Natural killer cell (primary cell): ENCODE results near the gene FAF1. TPM values are rescaled to one million over a fixed set of nuclear protein-coding genes. Genes with fewer than 3 reads are reported as not detected.

Experiments
- ATAC-seq, 3 donors: fragments of 150-1000 bp in 2 of 3; fragments of 200-7000 bp in 1 of 3; cut with Tn5 transposase; 1 replicate in 1 of 3; 2 replicates in 2 of 3; pipeline ENCODE4 v1.10.0; 2021; ENCODE audit warnings: mild to moderate bottlenecking in 2 of 3, moderate library complexity in 2 of 3
- DNase-seq, 2 donors: peaks; one replicate each; pipeline versions ENCODE4 v3.0.0 to v3.0.0-alpha.2; 2013 to 2021; ENCODE audit warnings: mixed read lengths in 1 of 2
- H3K27ac ChIP-seq: one replicate; pipeline ENCODE4 v1.5.1; 2013; ENCODE audit warnings: mild to moderate bottlenecking, low read length
- H3K27me3 ChIP-seq: one replicate; pipeline ENCODE4 v1.6.1; 2013; ENCODE audit warnings: low read length; ENCODE audit not compliant: control insufficient read depth, insufficient read depth
- H3K36me3 ChIP-seq: one replicate; pipeline ENCODE4 v1.6.1; 2013; ENCODE audit warnings: low read length; ENCODE audit not compliant: control insufficient read depth, insufficient read depth
- H3K4me1 ChIP-seq: one replicate; pipeline ENCODE4 v1.6.1; 2013; ENCODE audit warnings: low read length; ENCODE audit not compliant: control insufficient read depth, insufficient read depth
- H3K4me3 ChIP-seq: one replicate; pipeline ENCODE4 v1.5.1; 2013; ENCODE audit warnings: low read length
- H3K9me3 ChIP-seq: one replicate; pipeline ENCODE4 v1.6.1; 2013; ENCODE audit warnings: low read length; ENCODE audit not compliant: control insufficient read depth, insufficient read depth
- H3K27ac Mint-ChIP-seq, 2 donors: one replicate each; pipeline ENCODE4 v1.8.0; 2022; ENCODE audit warnings: mild to moderate bottlenecking in 2 of 2, mixed read lengths in 2 of 2, moderate library complexity in 1 of 2
- H3K27me3 Mint-ChIP-seq, 2 donors: one replicate each; pipeline ENCODE4 v1.8.0; 2022; ENCODE audit warnings: low read depth in 2 of 2, mixed read lengths in 2 of 2
- H3K36me3 Mint-ChIP-seq: one replicate; pipeline ENCODE4 v1.8.0; 2022; ENCODE audit warnings: mixed read lengths
- H3K4me1 Mint-ChIP-seq, 2 donors: one replicate each; pipeline ENCODE4 v1.8.0; 2022; ENCODE audit warnings: mixed read lengths in 2 of 2
- H3K4me3 Mint-ChIP-seq: one replicate; pipeline ENCODE4 v1.8.0; 2022; ENCODE audit warnings: mild to moderate bottlenecking, moderate library complexity, mixed read lengths
- H3K9me3 Mint-ChIP-seq, 2 donors: one replicate each; pipeline ENCODE4 v1.8.0; 2022; ENCODE audit warnings: mixed read lengths in 2 of 2
- WGBS: methylation state at CpG from one replicate; pipeline ENCODE4 v1.1.7; 2013; ENCODE audit warnings: missing lambda C conversion rate; ENCODE audit not compliant: insufficient coverage; 5-methylcytosine and 5-hydroxymethylcytosine counted together
- intact Hi-C: fragments of 100-400 bp; cut with micrococcal nuclease; formaldehyde crosslinking; loops from one replicate; pipeline ENCODE4 v1.14.2; 2022
- total RNA-seq, 4 donors: library from RNA; stranded (reverse); fragments of 120-200 nt in 1 of 4; gene quantifications; one replicate each; pipeline versions ENCODE4 v1.2.3 to v1.2.4, GENCODE V29; 2013 to 2022
- TF ChIP-seq, protein P1 (sequence below): fragments of 200-600 bp; IDR thresholded peaks from one replicate; pipeline ENCODE4 v1.8.0; 2022; ENCODE audit warnings: antibody characterized with exemption

Gene FAF1
- total RNA-seq, 3 donors from 2014 or later (not counting 1 experiment from before 2014, with no cell fraction given): 56.8 to 59.7 (median 57.2) TPM

DNA sequence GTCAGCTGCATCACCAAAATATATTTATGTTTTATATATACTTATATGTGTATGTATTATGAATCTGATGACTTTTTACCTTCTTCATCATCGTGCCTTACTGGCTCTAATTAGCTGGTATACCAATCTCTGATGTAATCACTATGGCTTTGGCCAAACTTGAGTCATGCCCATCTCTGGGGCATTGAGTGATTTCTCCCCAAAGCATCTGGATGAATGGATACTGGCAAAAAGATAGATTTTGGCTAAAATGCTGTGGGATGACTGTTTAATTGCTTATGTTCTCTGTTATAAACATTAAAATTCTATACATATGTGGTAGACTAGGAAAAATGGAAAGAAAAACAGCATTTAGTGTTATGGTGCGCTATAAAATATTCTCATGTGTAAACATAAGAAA is 29.6 kb upstream of the FAF1 start:
- H3K27ac ChIP-seq: no peak overlapping the region
- DNase-seq (no peak), ATAC-seq (no peak)
- no peak overlapping the region for H3K27ac Mint-ChIP-seq
- WGBS: no CpG with 5 or more reads among the region's 2 CpGs
- no peaks in the 10 kb centered on the region for H3K36me3 ChIP-seq
- intact Hi-C loops: no loop called here
- no peak overlapping the region for H3K4me3 Mint-ChIP-seq
- no peaks in the 10 kb centered on the region for H3K36me3 Mint-ChIP-seq
- no peak overlapping the region for H3K4me3 ChIP-seq
- H3K27me3 ChIP-seq: no peaks in the 10 kb centered on the region
- H3K27me3 Mint-ChIP-seq: no peaks in the 10 kb centered on the region
- H3K4me1 Mint-ChIP-seq: no peaks in the 10 kb centered on the region
- H3K4me1 ChIP-seq: no peaks in the 10 kb centered on the region
- TF ChIP-seq, protein P1, sequence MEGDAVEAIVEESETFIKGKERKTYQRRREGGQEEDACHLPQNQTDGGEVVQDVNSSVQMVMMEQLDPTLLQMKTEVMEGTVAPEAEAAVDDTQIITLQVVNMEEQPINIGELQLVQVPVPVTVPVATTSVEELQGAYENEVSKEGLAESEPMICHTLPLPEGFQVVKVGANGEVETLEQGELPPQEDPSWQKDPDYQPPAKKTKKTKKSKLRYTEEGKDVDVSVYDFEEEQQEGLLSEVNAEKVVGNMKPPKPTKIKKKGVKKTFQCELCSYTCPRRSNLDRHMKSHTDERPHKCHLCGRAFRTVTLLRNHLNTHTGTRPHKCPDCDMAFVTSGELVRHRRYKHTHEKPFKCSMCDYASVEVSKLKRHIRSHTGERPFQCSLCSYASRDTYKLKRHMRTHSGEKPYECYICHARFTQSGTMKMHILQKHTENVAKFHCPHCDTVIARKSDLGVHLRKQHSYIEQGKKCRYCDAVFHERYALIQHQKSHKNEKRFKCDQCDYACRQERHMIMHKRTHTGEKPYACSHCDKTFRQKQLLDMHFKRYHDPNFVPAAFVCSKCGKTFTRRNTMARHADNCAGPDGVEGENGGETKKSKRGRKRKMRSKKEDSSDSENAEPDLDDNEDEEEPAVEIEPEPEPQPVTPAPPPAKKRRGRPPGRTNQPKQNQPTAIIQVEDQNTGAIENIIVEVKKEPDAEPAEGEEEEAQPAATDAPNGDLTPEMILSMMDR: no peak
- no peaks in the 10 kb centered on the region for H3K9me3 Mint-ChIP-seq
- no peaks in the 10 kb centered on the region for H3K9me3 ChIP-seq

DNA sequence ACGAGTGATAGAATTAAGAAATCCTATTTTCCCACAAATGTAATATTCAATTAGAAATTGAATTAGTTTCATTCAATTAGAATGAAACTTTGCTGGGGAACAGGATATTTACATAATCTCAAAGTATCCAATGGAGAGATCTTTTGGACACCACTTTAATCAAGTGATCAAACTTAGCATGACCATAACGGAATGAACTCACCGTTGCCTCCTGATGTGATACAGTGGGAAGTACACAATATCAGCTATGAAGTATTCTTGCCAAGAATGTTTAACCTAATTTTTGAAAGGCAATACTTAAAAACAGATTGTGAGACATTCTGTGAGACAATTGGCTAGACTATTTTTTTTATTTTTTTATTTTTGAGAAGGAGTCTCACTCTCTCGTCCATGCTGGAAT is 26.6 kb upstream of the FAF1 start:
- Mint-ChIP-seq H3K36me3 (no peaks in the 10 kb centered on the region), H3K4me1 (no peaks in the 10 kb centered on the region), H3K4me3 (no peak overlapping the region), H3K27ac (no peak overlapping the region), H3K27me3 (no peaks in the 10 kb centered on the region), H3K9me3 (no peaks in the 10 kb centered on the region)
- Histone ChIP-seq H3K9me3 (no peaks in the 10 kb centered on the region), H3K4me1 (no peaks in the 10 kb centered on the region), H3K4me3 (no peak overlapping the region), H3K27me3 (peaks cover 2% of the 10 kb centered on the region), H3K36me3 (no peaks in the 10 kb centered on the region), H3K27ac (no peak overlapping the region)
- DNase-seq (peak in 1 of 2 donors; percentile 22), ATAC-seq (no peak)
- intact Hi-C loops: no loop called here
- WGBS: 79% methylated on average over 3 of the region's 4 CpGs
- TF ChIP-seq, protein P1: no peak

- intact Hi-C loops: no loop called here
- Mint-ChIP-seq H3K27me3 (no peaks in the 10 kb centered on the region), H3K36me3 (no peaks in the 10 kb centered on the region), H3K4me1 (no peaks in the 10 kb centered on the region), H3K27ac (no peak overlapping the region), H3K9me3 (no peaks in the 10 kb centered on the region), H3K4me3 (no peak overlapping the region)
- no peaks in the 10 kb centered on the region for H3K4me1 ChIP-seq
- no peak for DNase-seq
- H3K9me3 ChIP-seq: no peaks in the 10 kb centered on the region
- no peaks in the 10 kb centered on the region for H3K36me3 ChIP-seq
- WGBS: 31% methylated on average over 1 of the region's 1 CpG
- H3K27me3 ChIP-seq: peaks cover 2% of the 10 kb centered on the region
- no peak overlapping the region for H3K27ac ChIP-seq
- TF ChIP-seq, protein P1: no peak
- no peak overlapping the region for H3K4me3 ChIP-seq
- no peak for ATAC-seq
Measured at GRCh38 chr1:50985094-50985493, 25.0 kb upstream of the FAF1 start.

- DNase-seq (no peak), ATAC-seq (no peak)
- Histone ChIP-seq H3K27ac (no peak overlapping the region), H3K36me3 (no peaks in the 10 kb centered on the region), H3K27me3 (peaks cover 4% of the 10 kb centered on the region), H3K4me3 (no peak overlapping the region), H3K9me3 (no peaks in the 10 kb centered on the region), H3K4me1 (peaks cover 7% of the 10 kb centered on the region)
- Mint-ChIP-seq H3K27me3 (no peaks in the 10 kb centered on the region), H3K4me1 (peaks cover 10% of the 10 kb centered on the region in 2 donors), H3K27ac (no peak overlapping the region), H3K36me3 (no peaks in the 10 kb centered on the region), H3K4me3 (no peak overlapping the region), H3K9me3 (no peaks in the 10 kb centered on the region)
- WGBS: 38% methylated on average over 1 of the region's 2 CpGs
- intact Hi-C loops: no loop called here
- TF ChIP-seq, protein P1: no peak
Measured at GRCh38 chr1:50983219-50983802, 23.2 kb upstream of the FAF1 start.
